ENCODE measurements around the gene CLEC16A.

Gene CLEC16A

GRCh38 chr16:11035096-11035495, 90.7 kb downstream of the CLEC16A start:
- H3K27ac ChIP-seq, result no peak overlapping the region
- TF ChIP-seq CTCF (conservative IDR thresholded peaks at IDR 0.05), result no peak

DNA sequence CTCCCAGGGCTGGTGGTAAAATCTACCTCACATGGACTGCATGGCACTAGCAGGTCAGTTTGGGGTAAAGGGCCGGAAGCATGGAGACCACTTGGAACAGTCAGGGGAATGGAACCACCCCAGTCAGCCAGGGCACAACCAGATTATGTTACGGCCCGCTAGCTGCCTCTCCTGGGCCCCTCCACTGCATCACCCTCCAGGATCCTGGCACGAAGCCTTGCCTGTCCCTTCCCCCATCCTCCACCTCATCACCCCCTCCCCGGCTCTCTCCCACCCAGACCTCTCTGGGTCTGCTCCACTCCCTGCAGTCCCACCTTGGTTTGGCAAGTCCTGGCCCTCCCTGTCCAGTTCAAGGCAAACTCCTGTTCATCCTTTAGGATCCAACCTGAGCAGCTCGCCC, 91.7 kb downstream of the CLEC16A start:
- TF ChIP-seq CTCF (conservative IDR thresholded peaks at IDR 0.05), result no peak
- no peak overlapping the region for H3K27ac ChIP-seq

GRCh38 chr16:11036868-11037410, 92.6 kb downstream of the CLEC16A start:
- TF ChIP-seq CTCF (conservative IDR thresholded peaks at IDR 0.05), result no peak
- no peak overlapping the region for H3K27ac ChIP-seq

DNA sequence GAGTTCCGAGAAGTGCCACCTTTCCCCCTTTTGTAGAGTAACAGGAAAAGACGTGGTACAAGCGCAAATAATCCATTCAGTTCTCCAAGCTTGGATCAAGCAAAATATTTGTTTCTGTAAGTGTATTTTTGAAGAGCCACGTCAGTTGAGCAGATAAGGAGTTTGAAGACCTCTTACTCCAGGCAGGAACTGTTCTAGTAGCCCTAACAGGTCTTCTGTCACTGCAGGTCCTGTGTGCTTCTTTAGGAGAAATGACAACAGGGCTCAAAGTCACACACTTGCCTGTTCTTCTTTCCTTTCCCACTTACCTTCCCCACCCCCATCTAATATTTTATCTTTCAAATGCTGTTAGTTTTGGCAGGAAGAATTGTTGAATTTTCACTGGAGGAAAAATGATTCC, 93.9 kb downstream of the CLEC16A start:
- no peak overlapping the region for H3K27ac ChIP-seq

DNA sequence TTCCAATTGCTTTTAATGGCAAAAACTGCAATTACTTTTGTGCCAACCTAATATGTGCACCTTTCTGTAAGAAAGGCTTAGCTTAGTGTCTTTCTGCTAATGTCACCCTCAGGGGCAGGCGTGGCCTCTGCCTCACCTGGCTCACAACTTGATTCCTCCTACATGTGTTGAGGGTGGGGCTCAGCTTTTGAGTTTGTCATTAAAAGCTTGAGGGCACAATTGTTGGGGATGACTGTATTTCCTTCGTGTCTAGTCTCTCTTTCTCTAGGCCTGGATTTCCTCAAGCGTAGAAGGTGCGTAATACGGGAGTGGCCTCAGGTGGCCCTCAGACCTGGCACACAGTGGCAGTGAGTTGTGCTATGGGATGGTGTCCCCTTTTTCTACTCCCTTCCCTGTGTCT, 94.4 kb downstream of the CLEC16A start:
- no peak overlapping the region for H3K27ac ChIP-seq
- TF ChIP-seq CTCF (conservative IDR thresholded peaks at IDR 0.05), result no peak

More for the DNA sequence above, 93.9 kb downstream of the CLEC16A start:
- no peak for TF ChIP-seq CTCF (conservative IDR thresholded peaks at IDR 0.05)

DNA sequence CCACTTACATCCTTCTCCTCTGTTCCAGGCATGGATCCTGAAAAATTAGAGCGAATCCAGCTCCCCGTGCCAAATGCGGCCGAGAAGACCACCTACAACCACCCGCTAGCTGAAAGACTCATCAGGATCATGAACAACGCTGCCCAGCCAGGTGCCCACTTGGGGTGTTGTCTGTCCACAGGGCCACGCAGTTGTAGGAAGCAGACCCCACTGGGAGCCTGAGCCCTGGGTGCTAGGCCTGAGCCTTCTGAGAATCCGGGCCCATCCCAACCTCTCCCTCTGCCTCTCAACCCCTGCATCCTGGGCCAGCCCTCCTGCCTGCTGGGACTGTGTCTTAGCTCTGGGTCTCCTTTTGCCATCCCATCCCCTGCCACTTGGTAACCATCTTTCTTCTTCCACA, 95.4 kb downstream of the CLEC16A start:
- H3K27ac ChIP-seq, result no peak overlapping the region
- no peak for TF ChIP-seq CTCF (conservative IDR thresholded peaks at IDR 0.05)

- TF ChIP-seq CTCF (conservative IDR thresholded peaks at IDR 0.05), result no peak
- H3K27ac ChIP-seq, result no peak overlapping the region
Measured at GRCh38 chr16:11042191-11042590, 97.8 kb downstream of the CLEC16A start.
